Type B pancreatic cell (in vitro differentiated cells): ENCODE measurements around the gene LIPC. TPM values are rescaled to one million over a fixed set of nuclear protein-coding genes. Genes with fewer than 3 reads are reported as not detected.

Source experiments
- DNase-seq: peaks from one replicate; pipeline ENCODE4 v3.0.0; 2021; ENCODE audit warnings: mixed read lengths; ENCODE audit not compliant: unreplicated experiment; ENCODE audit errors: extremely low spot score
- H3K27ac Mint-ChIP-seq: 2 replicates; pipeline ENCODE4 v1.8.0; 2021; ENCODE audit warnings: mild to moderate bottlenecking, mixed read lengths
- H3K27me3 Mint-ChIP-seq: 2 replicates; pipeline ENCODE4 v1.8.0; 2021; ENCODE audit warnings: mixed read lengths
- H3K36me3 Mint-ChIP-seq: 2 replicates; pipeline ENCODE4 v1.8.0; 2021; ENCODE audit warnings: mixed read lengths
- H3K4me1 Mint-ChIP-seq: one replicate; pipeline ENCODE4 v1.8.0; 2021; ENCODE audit warnings: mixed read lengths; ENCODE audit not compliant: unreplicated experiment
- H3K4me3 Mint-ChIP-seq: 2 replicates; pipeline ENCODE4 v1.8.0; 2021; ENCODE audit warnings: mild to moderate bottlenecking, mixed read lengths
- H3K9me3 Mint-ChIP-seq: 2 replicates; pipeline ENCODE4 v1.8.0; 2021; ENCODE audit warnings: mixed read lengths
- long read RNA-seq: library from polyadenylated mRNA; unstranded; transcript quantifications from one replicate; pipeline ENCODE4 v2.0.0, GENCODE V29; 2020
- total RNA-seq: library from RNA; stranded (reverse); gene quantifications from 2 replicates; pipeline ENCODE4 v1.2.1, GENCODE V29; 2021; ENCODE audit warnings: low replicate concordance
- TF ChIP-seq, protein P1 (sequence below): fragments of 200-600 bp; sonication (generic); conservative IDR thresholded peaks from 2 replicates; pipeline ENCODE4 v1.5.0; 2021; ENCODE audit warnings: antibody characterized with exemption, mild to moderate bottlenecking

Gene LIPC
- total RNA-seq: 10.9 and 33.1 TPM in 2 replicates
- long read RNA-seq, transcript LIPC-201 (9 exons, 2,751 nt): major isoform, 135 of 199 reads
- long read RNA-seq, partial matches to known transcripts: 40 of 199 reads
- long read RNA-seq, other reads (novel, unspliced or antisense): 24 of 199 reads

DNA sequence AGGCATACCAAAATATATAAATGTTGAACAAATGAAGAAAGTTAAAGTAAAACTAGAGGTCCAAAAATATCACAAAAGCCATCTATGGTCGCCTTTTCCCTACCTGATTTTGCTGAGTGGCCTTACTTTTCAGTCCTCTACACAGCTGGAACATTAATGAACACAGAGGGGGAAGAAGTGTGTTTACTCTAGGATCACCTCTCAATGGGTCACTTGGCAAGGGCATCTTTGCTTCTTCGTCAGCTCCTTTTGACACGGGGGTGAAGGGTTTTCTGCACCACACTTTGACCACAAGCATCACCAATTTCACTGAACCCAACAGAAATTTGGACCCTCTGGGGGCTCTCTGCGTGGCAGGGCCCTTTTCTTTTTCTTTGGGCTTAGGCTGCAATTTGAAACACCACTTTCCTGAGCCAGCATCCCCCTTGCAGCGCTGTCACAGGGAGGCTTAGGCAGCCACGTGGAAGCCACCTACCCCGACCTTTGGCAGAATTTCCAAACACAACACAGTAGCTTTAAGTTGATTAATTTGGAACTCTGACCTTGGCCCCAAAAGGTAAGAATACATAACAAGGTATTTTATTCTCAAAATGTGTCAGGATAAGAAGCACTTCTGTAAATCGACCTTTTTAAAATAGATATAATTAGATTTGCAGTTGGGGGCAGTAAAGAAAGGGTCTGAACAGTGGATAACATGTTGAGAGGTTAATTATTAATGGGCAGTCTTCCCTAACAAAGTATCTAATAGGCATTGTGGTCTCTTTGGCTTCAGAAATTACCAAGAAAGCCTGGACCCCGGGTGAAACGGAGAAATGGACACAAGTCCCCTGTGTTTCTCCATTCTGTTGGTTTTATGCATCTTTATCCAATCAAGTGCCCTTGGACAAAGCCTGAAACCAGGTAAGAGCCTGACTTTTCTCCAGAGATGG, at the start of gene LIPC:
TSS of gene LIPC (plus strand) at position 771 of the 929 bp plus-strand sequence. CDS start at position 813, 42 bp downstream.
- no peaks in the 10 kb centered on the region for H3K27me3 Mint-ChIP-seq
- peaks cover 29% of the 10 kb centered on the region for H3K4me1 Mint-ChIP-seq
- no peaks in the 10 kb centered on the region for H3K9me3 Mint-ChIP-seq
- H3K4me3 Mint-ChIP-seq: peak within 1 kb of the TSS; percentile 69
- no peak for DNase-seq
- peak within 1 kb of the TSS; percentile 62 for H3K27ac Mint-ChIP-seq
- no peaks in the 10 kb centered on the region for H3K36me3 Mint-ChIP-seq
- TF ChIP-seq, protein P1, sequence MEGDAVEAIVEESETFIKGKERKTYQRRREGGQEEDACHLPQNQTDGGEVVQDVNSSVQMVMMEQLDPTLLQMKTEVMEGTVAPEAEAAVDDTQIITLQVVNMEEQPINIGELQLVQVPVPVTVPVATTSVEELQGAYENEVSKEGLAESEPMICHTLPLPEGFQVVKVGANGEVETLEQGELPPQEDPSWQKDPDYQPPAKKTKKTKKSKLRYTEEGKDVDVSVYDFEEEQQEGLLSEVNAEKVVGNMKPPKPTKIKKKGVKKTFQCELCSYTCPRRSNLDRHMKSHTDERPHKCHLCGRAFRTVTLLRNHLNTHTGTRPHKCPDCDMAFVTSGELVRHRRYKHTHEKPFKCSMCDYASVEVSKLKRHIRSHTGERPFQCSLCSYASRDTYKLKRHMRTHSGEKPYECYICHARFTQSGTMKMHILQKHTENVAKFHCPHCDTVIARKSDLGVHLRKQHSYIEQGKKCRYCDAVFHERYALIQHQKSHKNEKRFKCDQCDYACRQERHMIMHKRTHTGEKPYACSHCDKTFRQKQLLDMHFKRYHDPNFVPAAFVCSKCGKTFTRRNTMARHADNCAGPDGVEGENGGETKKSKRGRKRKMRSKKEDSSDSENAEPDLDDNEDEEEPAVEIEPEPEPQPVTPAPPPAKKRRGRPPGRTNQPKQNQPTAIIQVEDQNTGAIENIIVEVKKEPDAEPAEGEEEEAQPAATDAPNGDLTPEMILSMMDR: no peak

DNA sequence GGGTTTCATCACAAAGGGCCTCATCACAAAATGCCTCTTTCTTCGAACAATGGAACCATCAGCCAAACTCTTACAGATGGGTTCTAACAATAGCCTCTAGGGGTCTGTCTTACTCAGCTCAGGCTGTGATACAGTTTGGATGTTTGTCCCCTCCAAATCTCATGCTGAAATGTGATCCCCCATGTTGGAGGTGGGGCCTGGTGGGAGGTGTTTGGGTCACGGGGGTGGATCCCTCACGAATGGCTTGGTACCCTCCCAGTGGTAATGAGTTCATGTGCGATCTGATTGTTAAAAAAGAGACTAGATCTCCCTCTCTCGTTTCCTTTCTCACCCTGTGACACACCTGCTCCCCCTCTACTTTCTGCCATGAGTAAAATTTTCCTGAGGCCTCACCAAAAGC, 47.9 kb upstream of the LIPC start:
- no peaks in the 10 kb centered on the region for H3K36me3 Mint-ChIP-seq
- peaks cover 17% of the 10 kb centered on the region for H3K4me1 Mint-ChIP-seq
- H3K4me3 Mint-ChIP-seq: no peak overlapping the region
- H3K27ac Mint-ChIP-seq: no peak overlapping the region
- H3K9me3 Mint-ChIP-seq: peaks cover 6% of the 10 kb centered on the region
- DNase-seq: no peak
- no peaks in the 10 kb centered on the region for H3K27me3 Mint-ChIP-seq
- TF ChIP-seq, protein P1: peak; percentile 38

DNA sequence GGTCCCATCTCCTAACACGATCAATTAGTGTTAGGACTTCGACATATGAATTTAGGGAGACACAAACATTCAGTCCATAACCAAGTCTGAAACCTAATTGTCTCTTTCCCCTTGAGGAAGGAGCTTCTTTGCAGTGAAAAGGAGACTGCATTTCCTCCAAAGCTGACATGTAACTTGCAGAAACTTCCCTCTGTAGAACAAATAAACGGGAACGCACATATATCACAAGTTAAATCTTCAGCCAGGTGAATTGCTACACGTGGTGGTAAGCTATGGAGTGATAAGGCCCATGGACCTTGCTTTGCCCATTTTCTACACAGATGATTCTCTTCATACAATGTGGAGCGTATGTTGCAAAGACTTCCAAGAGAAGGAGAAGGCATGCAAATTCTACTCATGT, 47.1 kb upstream of the LIPC start:
- no peak for DNase-seq
- H3K9me3 Mint-ChIP-seq: peaks cover 6% of the 10 kb centered on the region
- no peaks in the 10 kb centered on the region for H3K36me3 Mint-ChIP-seq
- no peaks in the 10 kb centered on the region for H3K27me3 Mint-ChIP-seq
- H3K4me3 Mint-ChIP-seq: no peak overlapping the region
- peak overlapping the region; percentile 15 for H3K27ac Mint-ChIP-seq
- TF ChIP-seq, protein P1: no peak
- peaks cover 17% of the 10 kb centered on the region for H3K4me1 Mint-ChIP-seq

DNA sequence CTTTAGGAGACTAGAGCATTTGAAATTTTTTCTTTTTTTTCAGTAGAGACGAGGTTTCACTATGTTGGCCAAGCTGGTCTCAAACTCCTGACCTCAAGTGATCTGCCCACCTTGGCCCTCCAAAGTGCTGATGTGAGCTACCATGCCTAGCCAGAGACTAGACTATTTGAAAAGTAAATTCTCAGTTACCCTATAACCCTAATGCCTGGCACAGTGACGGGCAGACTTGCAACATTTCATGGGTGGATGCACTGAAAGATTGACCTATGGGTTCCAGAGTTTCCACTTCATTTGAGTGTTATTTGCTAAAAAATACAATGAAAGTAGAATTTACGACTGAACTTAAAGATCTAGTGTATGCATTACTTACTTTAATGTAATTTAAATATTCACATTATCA, 45.7 kb upstream of the LIPC start:
- Mint-ChIP-seq H3K9me3 (peaks cover 6% of the 10 kb centered on the region), H3K4me3 (no peak overlapping the region), H3K36me3 (no peaks in the 10 kb centered on the region), H3K27me3 (no peaks in the 10 kb centered on the region), H3K4me1 (peaks cover 19% of the 10 kb centered on the region), H3K27ac (no peak overlapping the region)
- DNase-seq: no peak
- TF ChIP-seq, protein P1: no peak

DNA sequence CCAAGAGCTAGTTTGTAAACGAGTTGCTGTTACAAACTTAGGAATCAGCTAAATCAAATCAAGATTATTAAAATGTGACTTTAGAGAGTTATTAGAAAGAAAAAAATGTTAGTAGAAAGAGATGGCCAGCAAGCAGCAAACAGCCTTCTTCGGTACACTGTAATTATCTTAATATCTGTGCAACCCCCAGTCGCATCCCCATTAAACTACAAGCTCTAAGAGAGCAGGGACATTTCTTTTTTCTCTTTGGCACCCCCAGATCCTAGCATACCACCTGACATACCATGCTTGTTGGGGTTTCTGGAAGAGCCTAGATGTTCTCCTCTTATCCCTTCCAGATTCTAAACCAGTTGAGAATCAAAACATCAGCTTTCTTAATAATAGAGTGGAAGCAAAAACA, 45.1 kb upstream of the LIPC start:
- Mint-ChIP-seq H3K36me3 (no peaks in the 10 kb centered on the region), H3K9me3 (peaks cover 6% of the 10 kb centered on the region), H3K4me1 (peaks cover 25% of the 10 kb centered on the region), H3K27ac (no peak overlapping the region), H3K27me3 (no peaks in the 10 kb centered on the region), H3K4me3 (no peak overlapping the region)
- TF ChIP-seq, protein P1: no peak
- DNase-seq: no peak
